ENCODE results near the gene TBC1D23. TPM values are rescaled to one million over a fixed set of nuclear protein-coding genes. Genes with fewer than 3 reads are reported as not detected.
A peak's percentile ranks its signal among the peaks of the same experiment; 100 is the strongest.

Gene TBC1D23
- 23.3 to 42.4 TPM (median 35.3 TPM) in 3 replicates for polyA plus RNA-seq
- 62.0 TPM for polyA plus RNA-seq (2011; ENCODE audit: low read depth)
- 16.7 and 52.7 TPM in 2 replicates for polyA plus RNA-seq (2011; cell fraction: cytosol; rRNA removed)
- polyA plus RNA-seq (2011; cell fraction: nucleus; rRNA removed), result 30.6 and 41.6 TPM in 2 replicates
- 24.3 and 35.1 TPM in 2 replicates for polyA plus RNA-seq (2012; ENCODE audit: low replicate concordance)
- 19.1 to 57.8 TPM (median 38.8 TPM) in 3 replicates for polyA minus RNA-seq
- 23.4 TPM for polyA minus RNA-seq (2011; cell fraction: cytosol; rRNA and poly(A)+ RNA removed)
- polyA minus RNA-seq (2011; cell fraction: nucleus; rRNA and poly(A)+ RNA removed), result 21.2 and 35.3 TPM in 2 replicates

DNA sequence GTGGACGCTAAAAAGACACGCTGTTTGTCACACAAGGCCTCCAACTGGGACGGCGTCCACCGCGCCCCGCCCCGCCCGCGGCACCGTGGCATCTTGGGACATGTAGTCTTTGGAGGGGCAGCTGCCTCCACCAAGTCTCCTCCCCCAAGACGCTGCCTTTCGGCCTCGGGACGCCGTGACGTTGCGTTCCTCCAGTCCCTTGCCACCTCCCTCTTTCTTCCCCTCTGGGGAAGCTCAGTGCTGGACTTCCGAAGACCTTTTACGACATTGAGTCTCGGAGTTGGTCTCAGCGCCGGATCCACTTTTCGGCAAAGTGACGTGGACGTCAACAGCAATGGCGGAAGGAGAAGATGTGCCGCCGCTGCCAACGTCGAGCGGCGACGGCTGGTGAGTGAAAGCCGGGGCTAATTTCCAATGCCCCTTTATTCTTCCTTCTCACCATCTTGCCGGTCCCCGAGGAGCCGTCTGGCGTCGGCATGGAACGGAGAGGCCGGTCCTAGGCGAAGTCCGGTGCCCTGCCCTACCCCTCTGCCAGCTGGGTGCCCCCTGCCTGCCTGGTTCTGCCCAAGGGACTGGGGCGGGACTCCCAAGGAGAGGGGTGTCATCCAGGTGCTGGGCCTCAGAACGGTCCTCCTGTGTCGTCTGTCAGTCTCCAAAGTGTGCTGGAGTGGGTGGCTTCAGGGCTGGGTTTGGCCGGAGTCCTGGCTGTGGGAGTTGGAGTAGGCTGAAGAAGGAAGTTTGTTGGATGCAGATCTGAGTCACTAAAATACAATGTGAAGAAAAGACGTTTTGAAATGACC lies at the start of gene TBC1D23:
Gene TBC1D23, plus strand, starts transcription at position 308 of the 800 bp plus-strand sequence. Its CDS starts 27 bp downstream, at position 335.
- no peaks in the 10 kb centered on the region for H3K27me3 ChIP-seq (ENCODE audit: control insufficient read depth, extremely low read depth, insufficient read depth, low read length)
- dilution Hi-C loops (cut with MboI; ENCODE audit: extremely low pct_ligation_motif_present, low sequenced_read_pairs), result no loop called here
- no peak for TF ChIP-seq EZH2 (IDR thresholded peaks at IDR 0.05; ENCODE audit: low read length)
- TF ChIP-seq, protein P1, sequence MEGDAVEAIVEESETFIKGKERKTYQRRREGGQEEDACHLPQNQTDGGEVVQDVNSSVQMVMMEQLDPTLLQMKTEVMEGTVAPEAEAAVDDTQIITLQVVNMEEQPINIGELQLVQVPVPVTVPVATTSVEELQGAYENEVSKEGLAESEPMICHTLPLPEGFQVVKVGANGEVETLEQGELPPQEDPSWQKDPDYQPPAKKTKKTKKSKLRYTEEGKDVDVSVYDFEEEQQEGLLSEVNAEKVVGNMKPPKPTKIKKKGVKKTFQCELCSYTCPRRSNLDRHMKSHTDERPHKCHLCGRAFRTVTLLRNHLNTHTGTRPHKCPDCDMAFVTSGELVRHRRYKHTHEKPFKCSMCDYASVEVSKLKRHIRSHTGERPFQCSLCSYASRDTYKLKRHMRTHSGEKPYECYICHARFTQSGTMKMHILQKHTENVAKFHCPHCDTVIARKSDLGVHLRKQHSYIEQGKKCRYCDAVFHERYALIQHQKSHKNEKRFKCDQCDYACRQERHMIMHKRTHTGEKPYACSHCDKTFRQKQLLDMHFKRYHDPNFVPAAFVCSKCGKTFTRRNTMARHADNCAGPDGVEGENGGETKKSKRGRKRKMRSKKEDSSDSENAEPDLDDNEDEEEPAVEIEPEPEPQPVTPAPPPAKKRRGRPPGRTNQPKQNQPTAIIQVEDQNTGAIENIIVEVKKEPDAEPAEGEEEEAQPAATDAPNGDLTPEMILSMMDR (optimal IDR thresholded peaks at IDR 0.05 in 1 of 3, IDR thresholded peaks at IDR 0.05 in 1 of 3, conservative IDR thresholded peaks at IDR 0.05 in 1 of 3; ENCODE audit: extremely low read depth in 1 of 3, insufficient read depth in 2 of 3, low read length in 3 of 3), result no peak
- peak within 1 kb of the TSS; percentile 93 for H3K4me2 ChIP-seq (ENCODE audit: control insufficient read depth, extremely low read depth, insufficient read depth, low read depth, low read length)
- H3K4me3 ChIP-seq (ENCODE audit: control insufficient read depth in 2 of 3, extremely low read depth in 1 of 3, insufficient read depth in 2 of 3, low read depth in 1 of 3, low read length in 3 of 3), result peak within 1 kb of the TSS; percentile 78 to 98 (median 88)
- H3K36me3 ChIP-seq (ENCODE audit: control insufficient read depth in 2 of 2, extremely low read depth in 1 of 2, insufficient read depth in 2 of 2, low read length in 2 of 2), result no peaks in the 10 kb centered on the region
- peaks cover 50% of the 10 kb centered on the region for H3K79me2 ChIP-seq (ENCODE audit: control insufficient read depth, insufficient read depth, low read length)
- no peaks in the 10 kb centered on the region for H4K20me1 ChIP-seq (ENCODE audit: control insufficient read depth, extremely low read depth, insufficient read depth, low read length)
- peak within 1 kb of the TSS; percentile 95 for H3K9ac ChIP-seq (ENCODE audit: control insufficient read depth, extremely low read depth, insufficient read depth, low read length)
- FAIRE-seq (peak; percentile 98), DNase-seq (ENCODE audit: low read depth, low spot score) (peak; percentile 96)
- H3K4me1 ChIP-seq (ENCODE audit: control insufficient read depth, extremely low read depth, insufficient read depth, low read length), result peaks cover 45% of the 10 kb centered on the region
- H3K27ac ChIP-seq (ENCODE audit: control insufficient read depth, insufficient read depth, low read length), result peak within 1 kb of the TSS; percentile 93
- no peaks in the 10 kb centered on the region for H3K9me1 ChIP-seq (ENCODE audit: control insufficient read depth, extremely low read depth, insufficient read depth, low read length)
- H3K9me3 ChIP-seq (ENCODE audit: control insufficient read depth, low read depth, low read length), result no peaks in the 10 kb centered on the region
- peak within 1 kb of the TSS; percentile 92 for H2AFZ ChIP-seq (ENCODE audit: control insufficient read depth, low read length)

DNA sequence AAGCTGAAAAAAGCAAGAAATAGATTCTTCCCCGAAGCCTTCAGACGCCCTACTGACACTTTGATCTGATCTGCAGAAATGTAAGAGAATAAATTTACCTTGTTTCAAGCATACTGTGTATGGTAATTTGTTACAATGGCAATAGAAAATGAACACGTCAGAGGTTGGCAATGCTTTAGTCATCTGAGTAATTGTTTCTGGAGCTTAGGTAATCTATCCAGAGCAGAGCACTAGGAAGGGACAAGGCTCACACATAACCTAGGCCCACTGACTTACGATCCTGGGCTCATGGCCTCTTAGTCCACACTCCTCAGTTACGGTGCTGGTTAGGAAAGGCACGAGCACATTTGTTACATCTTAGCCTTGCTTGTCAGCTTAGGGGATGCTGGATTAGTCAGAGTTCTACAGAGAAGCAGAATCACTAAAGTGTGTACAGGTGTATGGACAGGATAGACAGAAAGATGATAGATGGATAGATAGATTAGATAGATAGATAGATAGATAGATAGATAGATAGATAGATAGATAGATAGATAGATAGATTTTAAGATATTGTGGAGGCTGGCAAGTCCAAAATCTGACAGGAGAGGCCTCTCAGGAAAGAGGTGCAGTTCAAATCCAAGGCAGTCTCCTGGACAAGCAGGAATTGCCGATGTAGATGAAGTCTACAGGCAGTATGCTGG lies 46.8 kb upstream of the TBC1D23 start:
- H2AFZ ChIP-seq (ENCODE audit: control insufficient read depth, low read length), result no peak overlapping the region
- H3K9me1 ChIP-seq (ENCODE audit: control insufficient read depth, extremely low read depth, insufficient read depth, low read length), result no peaks in the 10 kb centered on the region
- no peak for DNase-seq (ENCODE audit: low read depth, low spot score)
- H3K4me1 ChIP-seq (ENCODE audit: control insufficient read depth, extremely low read depth, insufficient read depth, low read length), result peaks cover 4% of the 10 kb centered on the region
- H4K20me1 ChIP-seq (ENCODE audit: control insufficient read depth, extremely low read depth, insufficient read depth, low read length), result no peaks in the 10 kb centered on the region
- no peaks in the 10 kb centered on the region for H3K9me3 ChIP-seq (ENCODE audit: control insufficient read depth, low read depth, low read length)
- no peaks in the 10 kb centered on the region for H3K27me3 ChIP-seq (ENCODE audit: control insufficient read depth, extremely low read depth, insufficient read depth, low read length)
- H3K79me2 ChIP-seq (ENCODE audit: control insufficient read depth, insufficient read depth, low read length), result no peaks in the 10 kb centered on the region
- TF ChIP-seq, protein P1 (optimal IDR thresholded peaks at IDR 0.05 in 1 of 3, IDR thresholded peaks at IDR 0.05 in 1 of 3, conservative IDR thresholded peaks at IDR 0.05 in 1 of 3; ENCODE audit: extremely low read depth in 1 of 3, insufficient read depth in 2 of 3, low read length in 3 of 3), result no peak
- no peak for TF ChIP-seq EZH2 (IDR thresholded peaks at IDR 0.05; ENCODE audit: low read length)
- H3K4me2 ChIP-seq (ENCODE audit: control insufficient read depth, extremely low read depth, insufficient read depth, low read depth, low read length), result no peak overlapping the region
- no peak overlapping the region for H3K9ac ChIP-seq (ENCODE audit: control insufficient read depth, extremely low read depth, insufficient read depth, low read length)
- no peak overlapping the region for H3K27ac ChIP-seq (ENCODE audit: control insufficient read depth, insufficient read depth, low read length)
- dilution Hi-C loops (cut with MboI; ENCODE audit: extremely low pct_ligation_motif_present, low sequenced_read_pairs), result no loop called here
- no peak overlapping the region for H3K4me3 ChIP-seq (ENCODE audit: control insufficient read depth in 2 of 3, extremely low read depth in 1 of 3, insufficient read depth in 2 of 3, low read depth in 1 of 3, low read length in 3 of 3)
- H3K36me3 ChIP-seq (ENCODE audit: control insufficient read depth in 2 of 2, extremely low read depth in 1 of 2, insufficient read depth in 2 of 2, low read length in 2 of 2), result no peaks in the 10 kb centered on the region
- no peak for FAIRE-seq

Data from keratinocyte (primary cell).